MM.1S (cell line): ENCODE measurements around the gene FIGN.

Source experiments
- CTCF ChIP-seq: fragments of 300-600 bp; sonication (generic); IDR thresholded peaks from 2 replicates; pipeline ENCODE4 v1.5.1; 2016; ENCODE audit warnings: antibody characterized with exemption, low read length, mixed read lengths
- EZH2 ChIP-seq: fragments of 300-600 bp; sonication (generic); optimal IDR thresholded peaks from 2 replicates; pipeline ENCODE3; 2017; ENCODE audit warnings: low read depth, mild to moderate bottlenecking, antibody characterized with exemption, low read length, mixed read lengths
- EZH2phosphoT487 ChIP-seq: fragments of 300-600 bp; sonication (generic); IDR thresholded peaks from 2 replicates; pipeline ENCODE4 v1.6.1; 2018; ENCODE audit warnings: antibody characterized with exemption, low read length

DNA sequence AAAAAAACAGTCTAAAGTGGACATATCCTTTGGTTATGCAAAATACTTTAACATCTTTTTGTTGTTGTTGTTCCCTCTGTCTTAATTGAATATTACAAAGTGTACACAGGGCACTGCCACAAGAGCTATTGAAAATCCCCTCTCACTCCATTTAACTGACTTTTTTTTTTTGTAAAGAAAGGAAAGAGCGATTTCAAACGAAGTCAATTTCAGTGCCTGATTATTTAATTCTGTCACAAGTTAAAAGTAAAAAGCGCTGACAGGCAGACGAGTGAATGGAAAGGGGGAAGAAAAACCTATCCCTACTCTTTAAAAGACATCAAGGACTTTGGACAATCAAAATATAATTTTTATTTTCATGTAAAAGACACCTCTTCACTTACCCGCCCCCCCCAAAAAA lies 1.9 kb downstream of the FIGN start:
- TF ChIP-seq CTCF (no peak), EZH2phosphoT487 (no peak), EZH2 (no peak)
